Measurements from ENCODE around the gene MED9.

Gene MED9

DNA sequence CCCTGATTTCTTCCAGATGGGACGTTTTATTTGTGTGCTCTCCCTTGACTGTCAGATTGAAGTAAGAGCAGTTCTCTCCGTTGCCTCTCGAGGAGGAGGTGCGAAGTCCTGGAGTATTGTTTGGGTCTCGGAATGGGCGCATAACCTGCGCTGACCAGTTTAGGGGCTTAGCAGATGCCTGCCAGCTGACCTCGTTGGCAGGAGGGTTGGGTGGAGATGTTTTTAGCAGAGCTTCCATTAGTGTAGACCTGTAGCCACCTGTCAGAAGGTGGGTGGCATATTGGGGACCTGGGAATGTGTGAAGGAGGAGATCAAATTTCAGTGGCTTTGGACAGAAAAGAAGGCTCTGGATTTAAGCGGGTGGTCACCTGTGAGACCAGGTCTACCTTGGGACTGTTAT, 15.8 kb downstream of the MED9 start:
- DNase-seq, result no peak

DNA sequence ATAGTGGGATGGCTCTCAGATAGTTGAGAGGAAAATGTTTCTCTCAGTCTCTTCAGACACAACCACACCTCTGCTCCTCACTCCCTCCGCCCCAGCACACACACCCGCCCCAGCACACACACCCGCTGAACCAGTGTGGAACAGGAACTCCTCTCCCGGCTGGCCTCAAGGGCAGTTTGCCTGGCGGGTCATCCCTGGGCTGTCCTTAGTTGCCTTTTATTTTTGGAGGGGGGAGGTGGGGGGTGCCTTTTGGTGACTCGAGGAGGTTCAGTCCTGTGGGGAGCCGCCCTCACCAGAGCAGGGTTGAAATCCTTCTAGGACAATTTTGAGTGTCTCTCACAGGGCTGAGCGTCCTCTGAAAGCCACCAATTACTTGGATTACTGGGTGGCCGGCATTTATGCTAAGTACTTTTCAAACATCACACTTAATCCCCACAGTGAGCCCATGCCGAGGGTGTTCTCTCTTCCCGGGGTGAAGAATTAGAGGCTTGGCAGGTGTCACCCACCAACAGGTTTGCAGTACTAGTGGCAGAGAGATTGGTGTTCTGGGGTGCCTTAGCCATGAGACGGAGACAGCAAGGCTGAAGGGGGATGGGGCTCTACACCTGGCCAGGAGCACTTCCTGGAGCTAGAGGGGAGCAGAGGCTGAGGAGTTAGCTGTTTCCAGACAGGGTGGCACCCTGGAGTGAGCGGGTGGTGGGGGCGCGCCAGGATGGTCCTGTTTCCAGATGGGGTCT, 16.6 kb downstream of the MED9 start:
- no peak for DNase-seq

DNA sequence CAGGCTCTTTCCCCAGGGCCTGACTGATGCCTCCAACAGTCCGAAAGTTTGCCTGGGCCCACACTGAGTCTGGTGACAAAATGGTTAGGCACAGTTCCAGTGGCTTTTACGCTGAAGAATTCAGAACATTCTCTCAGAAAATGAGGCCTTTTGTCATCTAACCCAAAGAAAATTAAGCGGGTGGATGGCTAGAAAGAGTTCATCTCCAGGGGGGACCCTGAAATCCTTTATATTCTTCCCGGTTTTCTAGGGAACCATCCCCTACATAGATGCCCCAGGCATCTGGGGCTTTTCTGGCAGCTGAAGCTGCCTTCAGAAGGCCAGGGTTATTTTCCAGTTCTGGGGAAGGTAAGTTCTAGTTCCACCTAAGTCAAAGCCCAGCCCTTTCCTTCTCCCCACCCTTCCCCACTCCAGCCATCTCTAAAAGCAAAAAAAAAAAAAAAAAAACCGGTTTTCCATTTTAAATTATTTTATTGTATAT, 17.2 kb downstream of the MED9 start:
- DNase-seq, result no peak

GRCh38 chr17:17494499-17494869, 17.7 kb downstream of the MED9 start:
- no peak for DNase-seq

GRCh38 chr17:17494870-17495535, 18.2 kb downstream of the MED9 start:
- DNase-seq, result no peak

GRCh38 chr17:17495536-17496188, 18.9 kb downstream of the MED9 start:
- no peak for DNase-seq

- DNase-seq, result no peak
These were observed 19.6 kb downstream of the MED9 start, which contains the start of gene RASD1 for GRCh38 chr17:17496189-17497064. Gene RASD1 (minus strand): TSS chr17:17496395. CDS start chr17:17496181, 214 bp downstream.

DNA sequence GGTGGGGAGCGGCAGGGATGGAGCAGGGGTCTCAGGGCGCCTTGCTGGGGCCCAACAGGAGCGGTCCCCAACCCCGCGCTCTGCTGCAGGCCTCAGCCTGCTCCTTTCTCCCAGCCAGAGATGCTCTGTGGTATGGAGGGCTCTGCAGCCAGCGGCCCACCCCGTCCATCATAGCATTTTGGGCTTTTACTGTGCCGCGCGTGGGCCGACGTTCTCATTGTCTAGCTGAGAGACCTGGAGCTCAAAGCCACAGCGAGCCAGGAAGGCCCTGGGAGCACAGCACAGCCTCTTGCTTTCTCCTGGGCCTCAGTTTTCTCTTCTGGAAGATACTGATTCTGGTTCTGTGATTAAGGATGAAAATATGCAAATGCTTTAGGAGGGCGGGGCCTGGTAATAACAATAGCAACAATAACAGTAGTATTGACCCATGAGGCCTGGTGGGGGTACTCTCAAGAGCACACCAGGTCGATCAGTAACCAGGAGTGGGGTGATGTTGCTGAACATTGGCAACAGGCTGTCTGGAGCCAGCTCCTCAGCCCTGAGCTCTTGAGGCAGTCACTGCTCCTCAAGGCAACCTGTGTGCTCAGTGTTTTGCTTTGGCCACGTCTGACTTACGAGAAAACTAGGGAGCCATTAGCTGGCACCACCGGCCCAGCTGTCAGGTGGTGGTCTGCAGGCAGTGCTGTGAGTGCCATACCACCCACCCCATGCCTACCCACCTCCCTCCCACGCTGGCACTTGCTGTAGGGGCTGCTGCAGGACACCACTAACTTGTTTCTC, 20.5 kb downstream of the MED9 start:
- no peak for DNase-seq

GRCh38 chr17:17497845-17498520, 21.2 kb downstream of the MED9 start:
- no peak for DNase-seq

- no peak for DNase-seq
These were observed 22.0 kb downstream of the MED9 start for GRCh38 chr17:17498606-17499301.

GRCh38 chr17:17499402-17500145, 22.8 kb downstream of the MED9 start:
- DNase-seq, result no peak

- DNase-seq, result no peak
These were observed 24.3 kb downstream of the MED9 start for GRCh38 chr17:17500999-17501605.

DNA sequence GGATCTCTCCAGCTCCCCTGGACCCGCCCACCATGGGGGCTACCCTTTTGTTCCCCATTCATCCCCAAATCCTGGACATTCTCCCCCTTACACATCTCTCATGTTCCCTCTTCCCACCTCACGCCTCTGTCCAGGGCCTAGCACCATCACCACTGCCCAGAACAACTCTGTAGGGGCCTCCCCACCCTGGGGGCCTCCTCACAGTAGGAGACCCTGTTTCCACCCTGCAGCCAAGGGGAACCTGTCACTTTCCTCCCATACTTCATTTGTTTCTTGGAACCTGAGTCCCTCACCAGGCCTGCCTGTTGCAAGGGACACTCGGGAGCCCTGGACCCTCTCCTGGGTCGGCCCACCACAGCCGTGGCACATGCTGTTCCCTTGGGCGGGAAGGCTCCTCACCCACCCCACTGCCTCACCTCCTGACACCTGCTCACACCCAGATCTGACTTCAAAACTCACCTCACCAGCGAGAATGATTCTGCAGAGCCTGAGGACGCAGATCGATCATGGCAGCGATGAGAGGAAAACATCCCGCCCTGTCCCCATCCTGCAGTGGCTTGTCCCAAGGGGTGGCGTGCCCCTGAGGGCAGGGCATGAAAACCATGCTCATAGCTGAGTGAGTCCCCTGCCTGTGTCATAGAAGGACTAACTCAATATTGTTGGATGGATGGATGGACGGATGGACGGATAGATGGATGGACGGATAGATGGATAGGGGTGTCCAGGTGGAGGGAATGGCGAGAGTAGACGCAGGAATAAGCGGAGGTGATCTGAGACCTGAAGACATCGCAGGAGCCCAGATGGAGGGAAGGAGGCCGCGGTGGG, 26.2 kb downstream of the MED9 start:
- no peak for DNase-seq

DNA sequence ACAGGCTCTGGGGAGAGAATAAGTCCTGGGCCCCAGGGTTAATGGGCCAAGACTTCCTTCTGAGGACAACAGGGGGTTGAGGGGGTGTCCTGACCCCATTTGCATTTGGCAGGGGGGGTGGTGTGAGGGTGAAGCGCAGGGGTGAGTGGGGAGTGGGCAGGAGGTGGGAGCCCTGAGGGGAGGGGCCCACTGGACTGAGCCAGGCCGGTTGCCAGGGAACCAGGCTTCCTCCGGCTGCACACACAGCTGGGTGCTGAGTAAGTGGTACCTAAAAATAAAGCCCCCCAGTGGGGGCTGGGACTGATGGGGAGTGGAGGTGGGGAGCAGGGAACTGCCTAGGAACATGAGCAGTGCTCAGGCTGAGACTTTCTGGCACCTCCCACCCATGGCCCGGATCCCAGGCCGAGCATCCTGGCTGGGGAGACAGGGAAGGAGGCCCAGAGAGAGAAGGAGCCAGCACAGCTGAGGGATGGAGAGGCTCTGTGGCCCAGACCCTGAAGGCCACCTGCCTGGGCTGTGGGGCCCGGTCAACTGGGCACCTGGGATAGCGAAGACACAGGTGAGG, 26.8 kb downstream of the MED9 start:
- no peak for DNase-seq

- no peak for DNase-seq
These were observed 27.7 kb downstream of the MED9 start for GRCh38 chr17:17504341-17505140.

DNA sequence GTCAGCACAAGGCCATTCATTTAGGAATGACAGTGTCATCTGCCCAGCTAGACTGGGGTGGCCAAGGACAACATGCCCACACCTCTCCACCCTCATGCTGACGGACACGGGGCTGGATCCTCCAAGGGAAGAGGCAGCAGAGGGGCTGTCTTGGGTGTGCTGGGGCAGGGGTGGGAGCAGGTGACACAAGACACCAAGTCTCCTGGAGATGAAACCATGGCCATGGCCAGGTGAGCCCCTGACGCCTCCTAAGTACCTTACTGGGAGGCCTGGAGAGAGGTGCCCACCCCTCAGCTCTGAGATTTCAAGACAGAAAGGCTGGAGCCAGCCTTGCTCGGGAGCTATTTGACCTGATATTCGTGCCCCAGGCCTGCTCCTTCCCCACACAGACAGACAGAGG, 28.4 kb downstream of the MED9 start:
- DNase-seq, result no peak

DNA sequence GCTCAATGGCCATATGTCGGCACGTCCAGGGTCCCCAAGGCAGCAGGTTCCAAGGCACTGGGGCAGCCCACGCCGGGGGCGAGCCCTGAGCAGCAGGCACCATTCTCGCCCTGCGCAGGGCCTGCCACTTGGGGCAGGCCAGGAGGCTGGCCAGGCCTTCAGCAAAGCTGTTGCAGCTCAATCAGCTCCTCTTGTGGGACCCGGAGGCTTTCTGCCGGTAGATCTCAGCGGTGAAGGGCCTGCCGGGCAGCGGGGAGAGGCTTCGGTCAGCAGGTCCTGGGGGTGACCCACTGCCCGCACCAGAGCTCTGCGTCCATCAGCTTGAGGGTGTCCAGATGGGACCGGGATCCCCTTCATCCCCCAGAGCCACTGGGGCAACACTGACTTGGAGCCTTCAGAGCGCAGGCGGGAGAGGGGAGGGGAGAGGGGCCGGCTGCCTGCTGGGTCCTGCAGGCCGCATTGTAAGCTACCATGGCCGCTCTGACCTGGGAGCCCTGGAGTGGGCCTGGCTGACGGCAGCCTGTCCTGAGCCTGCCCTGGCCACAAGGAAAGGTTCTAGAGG, 28.9 kb downstream of the MED9 start:
- DNase-seq, result no peak
